Neural cell (in vitro differentiated cells): ENCODE results near the gene KCNT1.

Experiments
- CTCF ChIP-seq: fragments of 450-650 bp; IDR thresholded peaks from 2 replicates; pipeline ENCODE4 v1.5.1; 2014; ENCODE audit warnings: antibody characterized with exemption, mild to moderate bottlenecking, moderate library complexity; ENCODE audit not compliant: poor library complexity, severe bottlenecking
- EP300 ChIP-seq: fragments of 450-650 bp; conservative IDR thresholded peaks from 2 replicates; pipeline ENCODE4 v1.6.1; 2014; ENCODE audit warnings: antibody characterized with exemption, mild to moderate bottlenecking, moderate library complexity; ENCODE audit not compliant: poor library complexity, severe bottlenecking
- MXI1 ChIP-seq: fragments of 450-650 bp; conservative IDR thresholded peaks from 2 replicates; pipeline ENCODE4 v1.6.1; 2014; ENCODE audit warnings: antibody characterized with exemption, mild to moderate bottlenecking; ENCODE audit not compliant: poor library complexity, severe bottlenecking

GRCh38 chr9:135708164-135708563 lies 6.2 kb downstream of the KCNT1 start:
- TF ChIP-seq CTCF, result no peak
- TF ChIP-seq MXI1, result no peak
- no peak for TF ChIP-seq EP300
